Left lung (tissue), 10 donors: ENCODE measurements around the gene SERTAD3. TPM values are rescaled to one million over a fixed set of nuclear protein-coding genes. Genes with fewer than 3 reads are reported as not detected.

Source experiments
- ATAC-seq: fragments of 200-7000 bp; cut with Tn5 transposase; one replicate; pipeline ENCODE4 v1.9.1; 2020; ENCODE audit warnings: moderate library complexity
- DNase-seq, 4 donors: peaks; one replicate each; pipeline ENCODE4 v3.0.0-alpha.2; 2013 to 2020
- H3K27ac ChIP-seq, 2 donors: fragments of 200-600 bp; sonication (generic) in 1 of 2; one replicate each; pipeline versions ENCODE4 v1.5.0 to v1.8.0; 2020 to 2021
- H3K27me3 ChIP-seq, 2 donors: fragments of 200-600 bp; sonication (generic) in 1 of 2; one replicate each; pipeline versions ENCODE4 v1.5.0 to v1.8.0; 2020 to 2021
- H3K36me3 ChIP-seq, 2 donors: fragments of 200-600 bp; sonication (generic) in 1 of 2; one replicate each; pipeline versions ENCODE4 v1.5.0 to v1.8.0; 2020 to 2021
- H3K4me1 ChIP-seq, 2 donors: fragments of 200-600 bp; one replicate each; pipeline ENCODE4 v1.8.0; 2021
- H3K4me3 ChIP-seq, 2 donors: fragments of 200-600 bp; sonication (generic) in 1 of 2; one replicate each; pipeline versions ENCODE4 v1.5.0 to v1.8.0; 2020 to 2021; ENCODE audit warnings: mild to moderate bottlenecking in 1 of 2
- H3K9me3 ChIP-seq, 2 donors: fragments of 200-600 bp; sonication (generic) in 1 of 2; one replicate each; pipeline versions ENCODE4 v1.5.0 to v1.8.0; 2020 to 2021
- CTCF ChIP-seq, 2 donors: fragments of 200-600 bp; sonication (generic) in 1 of 2; IDR thresholded peaks; one replicate each; pipeline versions ENCODE4 v1.5.0 to v1.8.0; 2021; ENCODE audit warnings: antibody characterized with exemption in 2 of 2
- intact Hi-C, 2 donors: fragments of 100-400 bp; cut with DNase I; formaldehyde crosslinking; loops; one replicate each; pipeline versions ENCODE4 v1.11.2 to v1.14.2; 2022
- polyA plus RNA-seq, 6 donors: library from polyadenylated mRNA; unstranded; fragments of 120-200 nt; gene quantifications; one replicate each; pipeline ENCODE4 v1.2.1, GENCODE V29; 2013; ENCODE audit not compliant: insufficient read length in 6 of 6
- total RNA-seq, 2 donors: library from RNA; stranded (reverse); fragmentation: NEBNext Ultra II Directional; extraction: Animal tissue kit (Norgen Biotek cat#: 25700); gene quantifications; one replicate each; pipeline ENCODE4 v1.2.1, GENCODE V29; 2021
- donor health status: DM: no; HTN: yes; CAD: no.
- donor health status: DM: no; HTN: no; CAD: no.

The SERTAD3 gene
- total and polyA plus RNA-seq, 8 donors: 22.1 to 37.4 (median 34.1) TPM

- H3K27me3 ChIP-seq: peaks cover 0 to 37% of the 10 kb centered on the region in 2 donors
- no peak for TF ChIP-seq CTCF (IDR thresholded peaks at IDR 0.05)
- peak in 1 of 4 donors; percentile 81 for DNase-seq
- ATAC-seq: no peak
- H3K9me3 ChIP-seq: no peaks in the 10 kb centered on the region
- H3K4me3 ChIP-seq: peak within 1 kb of the TSS; percentile 26 to 57
- peak within 1 kb of the TSS in 1 of 2 donors; percentile 86 for H3K27ac ChIP-seq
- H3K36me3 ChIP-seq: no peaks in the 10 kb centered on the region
- intact Hi-C loops: no loop called here
- H3K4me1 ChIP-seq: peaks cover 12 to 43% of the 10 kb centered on the region in 2 donors
Observed at GRCh38 chr19:40466985-40467734, 23.0 kb upstream of the SERTAD3 start, which contains the start of gene SPTBN4. SPTBN4 (plus strand) TSS chr19:40467001; CDS start chr19:40472622, 5,621 bp downstream.

- Histone ChIP-seq H3K4me1 (peaks cover 12 to 51% of the 10 kb centered on the region in 2 donors), H3K27ac (peak overlapping the region in 1 of 2 donors; percentile 86), H3K4me3 (peak overlapping the region; percentile 26 to 57), H3K9me3 (no peaks in the 10 kb centered on the region), H3K36me3 (no peaks in the 10 kb centered on the region), H3K27me3 (peaks cover 0 to 37% of the 10 kb centered on the region in 2 donors)
- intact Hi-C loops: no loop called here
- peak in 2 of 4 donors; percentile 55 to 83 for DNase-seq
- ATAC-seq: no peak
- no peak for TF ChIP-seq CTCF (IDR thresholded peaks at IDR 0.05)
Observed at GRCh38 chr19:40466219-40466984, 22.3 kb upstream of the SERTAD3 start.

GRCh38 chr19:40465557-40466218 is 21.6 kb upstream of the SERTAD3 start, which contains the start of gene BLVRB:
BLVRB (minus strand) TSS chr19:40465745; CDS start chr19:40465688, 57 bp downstream.
- DNase-seq: peak; percentile 99 to 100 (median 100)
- Histone ChIP-seq H3K27ac (peak within 1 kb of the TSS; percentile 86 to 93), H3K36me3 (no peaks in the 10 kb centered on the region), H3K27me3 (peaks cover 0 to 37% of the 10 kb centered on the region in 2 donors), H3K4me3 (peak within 1 kb of the TSS; percentile 57 to 75), H3K4me1 (peaks cover 12 to 58% of the 10 kb centered on the region in 2 donors), H3K9me3 (no peaks in the 10 kb centered on the region)
- no peak for TF ChIP-seq CTCF (IDR thresholded peaks at IDR 0.05)
- peak; percentile 89 for ATAC-seq
- intact Hi-C loops: no loop called here

GRCh38 chr19:40465025-40465556 is 21.0 kb upstream of the SERTAD3 start:
- H3K36me3 ChIP-seq: no peaks in the 10 kb centered on the region
- DNase-seq (peak in 1 of 4 donors; percentile 44), ATAC-seq (peak; percentile 20)
- intact Hi-C loops: no loop called here
- no peak for TF ChIP-seq CTCF (IDR thresholded peaks at IDR 0.05)
- peak overlapping the region; percentile 57 to 75 for H3K4me3 ChIP-seq
- peaks cover 12 to 58% of the 10 kb centered on the region in 2 donors for H3K4me1 ChIP-seq
- H3K9me3 ChIP-seq: no peaks in the 10 kb centered on the region
- H3K27ac ChIP-seq: peak overlapping the region; percentile 86 to 93
- H3K27me3 ChIP-seq: peaks cover 0 to 37% of the 10 kb centered on the region in 2 donors
